HEK293 (cell line): ENCODE results near the gene SH3BP4.
A peak's percentile ranks its signal among the peaks of the same experiment; 100 is the strongest.

Experiments
- CTCF ChIP-seq: fragments of 450-650 bp; formaldehyde crosslinking; IDR thresholded peaks from 2 replicates; pipeline ENCODE4 v1.5.1; 2016; ENCODE audit warnings: missing biosample characterization, missing genetic modification characterization
- KLF10 ChIP-seq: fragments of 450-650 bp; IDR thresholded peaks from 2 replicates; pipeline ENCODE4 v1.5.1; 2018; ENCODE audit warnings: missing biosample characterization, mild to moderate bottlenecking, missing genetic modification characterization
- KLF9 ChIP-seq: fragments of 450-650 bp; formaldehyde crosslinking; IDR thresholded peaks from 2 replicates; pipeline ENCODE4 v1.5.1; 2016; ENCODE audit warnings: missing biosample characterization, missing genetic modification characterization, low read depth
- MZF1 ChIP-seq: fragments of 450-650 bp; formaldehyde crosslinking; IDR thresholded peaks from 2 replicates; pipeline ENCODE4 v1.5.1; 2017; ENCODE audit warnings: missing biosample characterization, missing genetic modification characterization, borderline replicate concordance
- TRIM28 ChIP-seq: IDR thresholded peaks from 2 replicates; pipeline ENCODE4 v1.6.1; 2011; ENCODE audit warnings: low read length, control low read depth, borderline replicate concordance
- YY1 ChIP-seq: fragments of 450-650 bp; formaldehyde crosslinking; IDR thresholded peaks from 2 replicates; pipeline ENCODE4 v1.5.1; 2018; ENCODE audit warnings: missing biosample characterization, missing genetic modification characterization
- ZNF138 ChIP-seq: fragments of 450-650 bp; formaldehyde crosslinking; IDR thresholded peaks from 2 replicates; pipeline ENCODE4 v1.5.1; 2016; ENCODE audit warnings: missing biosample characterization, missing genetic modification characterization, borderline replicate concordance
- ZNF274 ChIP-seq, 2 experiments: fragments of 200-500 bp in 1 of 2; fragments of 450-650 bp in 1 of 2; sonication (Bioruptor generic) in 1 of 2; formaldehyde crosslinking in 1 of 2; IDR thresholded peaks; 2 replicates each; pipeline versions ENCODE4 v1.5.1 to v1.6.1; 2014 to 2016; ENCODE audit warnings: borderline replicate concordance in 1 of 2, inconsistent platforms in 1 of 2, low read length in 1 of 2, missing biosample characterization in 1 of 2, missing genetic modification characterization in 1 of 2
- ZNF292 ChIP-seq: fragments of 450-650 bp; formaldehyde crosslinking; IDR thresholded peaks from 2 replicates; pipeline ENCODE4 v1.5.1; 2016; ENCODE audit warnings: low read depth, missing biosample characterization, missing genetic modification characterization, borderline replicate concordance
- ZNF785 ChIP-seq: fragments of 450-650 bp; formaldehyde crosslinking; IDR thresholded peaks from 2 replicates; pipeline ENCODE4 v1.5.1; 2016; ENCODE audit warnings: missing biosample characterization, missing genetic modification characterization
- ZSCAN30 ChIP-seq: fragments of 450-650 bp; IDR thresholded peaks from 2 replicates; pipeline ENCODE4 v1.5.1; 2018; ENCODE audit warnings: missing biosample characterization, mild to moderate bottlenecking, missing genetic modification characterization, moderate library complexity

DNA sequence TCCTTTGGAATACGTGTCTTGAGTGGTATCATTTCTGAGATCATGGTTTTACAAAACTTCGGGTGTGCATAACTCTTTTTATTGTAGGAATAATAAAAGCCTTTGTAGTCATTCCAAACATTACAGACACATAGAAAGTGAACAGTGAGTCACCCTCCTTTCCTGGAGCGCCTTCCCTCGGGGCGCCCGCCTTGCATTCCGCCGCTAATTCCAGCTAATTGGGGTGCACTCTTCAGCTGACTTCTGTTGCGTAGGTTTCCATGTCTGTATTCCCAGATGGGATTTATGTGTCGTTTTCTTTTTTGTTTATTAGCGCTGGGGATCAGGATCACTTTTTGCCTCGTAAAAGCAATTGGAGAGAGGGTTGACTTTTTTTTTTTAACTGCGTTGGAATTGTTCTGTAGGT, 18.7 kb downstream of the SH3BP4 start:
- peak; percentile 89 for TF ChIP-seq KLF10 (tag by site-specific recombination)
- no peak for TF ChIP-seq CTCF
- TF ChIP-seq KLF9 = no peak
- no peak; the same call in 1 of the 2 replicates for TF ChIP-seq ZSCAN30 (tag by site-specific recombination)
- TF ChIP-seq ZNF292 (tag by site-specific recombination) = no peak
- no peak for TF ChIP-seq ZNF785 (tag by site-specific recombination)
- TF ChIP-seq ZNF274 (IDR thresholded peaks at IDR 0.05; ENCODE audit: low read length) = no peak
- TF ChIP-seq ZNF274 (tag by site-specific recombination; IDR thresholded peaks at IDR 0.05; ENCODE audit: borderline replicate concordance) = no peak
- TF ChIP-seq YY1 (tag by site-specific recombination) = no peak
- peak; percentile 69; the same call in 1 of the 2 replicates for TF ChIP-seq MZF1
- TF ChIP-seq ZNF138 (tag by site-specific recombination) = no peak
- TF ChIP-seq TRIM28 = 0 out of 2 replicates have a peak, but pooled peaks have one; percentile 1
